ENCODE results near the gene ARHGAP27. TPM values are rescaled to one million over a fixed set of nuclear protein-coding genes. Genes with fewer than 3 reads are reported as not detected.

The ARHGAP27 gene
- total RNA-seq, 2 experiments from 2014 or later, result 55.5 to 56.8 TPM

DNA sequence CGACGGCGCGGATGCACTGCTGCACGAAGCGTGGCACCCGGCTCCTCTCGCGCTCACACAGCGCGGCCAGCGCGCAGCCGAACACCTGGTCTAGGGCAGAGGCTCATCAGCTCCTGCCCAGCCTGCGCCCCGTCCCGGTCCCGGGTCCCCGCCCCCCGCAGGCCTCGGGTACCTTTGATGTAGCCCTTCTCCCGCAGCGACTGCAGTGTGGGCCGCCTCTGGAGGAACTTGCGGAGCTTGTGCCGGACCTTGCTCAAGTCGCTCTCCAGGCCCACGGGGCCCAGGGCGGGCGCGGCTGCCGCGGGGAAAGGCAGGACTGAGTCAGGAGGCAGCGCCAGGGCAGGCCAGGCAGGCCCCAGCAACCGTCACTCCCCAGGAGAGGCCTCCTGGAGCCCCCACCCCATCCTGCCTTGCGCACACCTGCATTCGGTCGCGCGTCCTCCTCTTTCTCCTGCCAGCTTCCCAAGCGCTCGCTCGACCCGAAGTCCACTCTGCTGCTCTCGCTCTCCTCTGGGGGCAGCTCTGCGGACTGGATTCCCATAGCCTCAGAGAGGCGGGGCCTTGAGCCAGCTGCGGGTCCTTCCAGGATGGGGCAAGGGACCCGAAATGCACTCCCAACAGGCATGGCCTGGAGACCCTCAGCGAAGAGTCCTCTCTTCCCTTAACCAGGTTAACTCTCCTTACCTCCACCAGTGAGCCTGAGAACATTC is 36.0 kb downstream of the ARHGAP27 start:
- TF ChIP-seq EZH2phosphoT487 (IDR thresholded peaks at IDR 0.05; ENCODE audit: borderline replicate concordance, low read depth, low read length), result no peak
- H3K9me3 ChIP-seq (ENCODE audit: low read length), result no peaks in the 10 kb centered on the region
- no peak for DNase-seq (ENCODE audit: low spot score)

DNA sequence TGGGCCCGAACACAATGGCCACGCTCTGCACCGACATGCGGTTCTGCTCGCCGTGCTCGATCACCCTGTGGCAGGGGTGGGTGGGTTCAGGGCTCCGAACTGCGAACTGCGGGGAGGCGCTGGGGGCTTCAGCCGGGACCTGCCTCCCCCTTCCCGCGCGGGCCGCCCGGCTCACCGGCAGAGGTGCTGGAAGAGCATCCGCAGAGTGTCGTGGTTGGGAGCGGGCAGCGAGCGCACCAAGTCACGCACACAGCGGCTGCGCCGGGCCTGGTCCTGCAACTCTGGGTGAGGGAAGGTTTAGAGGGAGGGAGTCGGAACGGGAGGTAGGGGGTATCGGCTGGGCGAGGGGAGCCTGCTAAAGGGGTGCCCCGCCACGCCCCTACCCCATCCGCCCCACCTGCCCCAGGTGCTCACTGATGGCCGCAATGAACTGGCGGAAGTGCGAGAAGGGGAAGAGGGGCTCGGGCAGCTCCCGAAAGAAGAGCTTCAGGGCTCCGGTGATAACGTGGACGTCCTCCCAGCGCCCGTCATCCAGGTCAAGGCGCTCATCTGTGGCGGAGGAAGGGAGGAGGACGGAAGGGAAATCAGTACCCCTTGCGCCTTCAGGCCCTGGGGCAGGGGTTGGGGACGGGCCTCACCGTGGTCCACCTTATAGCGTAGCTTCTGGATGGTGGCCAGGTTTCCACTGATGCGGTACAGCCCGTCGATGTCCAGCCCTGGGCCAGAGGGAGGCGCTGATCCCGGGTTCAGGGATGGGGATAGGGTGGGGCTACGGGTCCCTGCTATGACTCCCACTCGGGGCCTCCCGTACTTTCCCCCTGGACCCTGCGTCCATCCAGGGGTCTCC is 36.9 kb downstream of the ARHGAP27 start:
- no TSS peak for BruUV-seq (replicated peaks)
- no peaks in the 10 kb centered on the region for H3K9me2 ChIP-seq (ENCODE audit: insufficient read depth, low read length)
- H3K4me1 ChIP-seq (ENCODE audit: insufficient read depth, low read length, poor library complexity, severe bottlenecking), result peaks cover 4% of the 10 kb centered on the region
- no peak overlapping the region for H3K4me3 ChIP-seq (ENCODE audit: low read depth, low read length, poor library complexity, severe bottlenecking)
- H3K36me3 ChIP-seq (ENCODE audit: insufficient read depth, low read length), result peaks cover 55% of the 10 kb centered on the region
- no peaks in the 10 kb centered on the region for H3K79me2 ChIP-seq (ENCODE audit: insufficient read depth, low read depth, low read length)
- no peaks in the 10 kb centered on the region for H4K20me1 ChIP-seq (ENCODE audit: insufficient read depth, low read length)
- TF ChIP-seq, protein P1, sequence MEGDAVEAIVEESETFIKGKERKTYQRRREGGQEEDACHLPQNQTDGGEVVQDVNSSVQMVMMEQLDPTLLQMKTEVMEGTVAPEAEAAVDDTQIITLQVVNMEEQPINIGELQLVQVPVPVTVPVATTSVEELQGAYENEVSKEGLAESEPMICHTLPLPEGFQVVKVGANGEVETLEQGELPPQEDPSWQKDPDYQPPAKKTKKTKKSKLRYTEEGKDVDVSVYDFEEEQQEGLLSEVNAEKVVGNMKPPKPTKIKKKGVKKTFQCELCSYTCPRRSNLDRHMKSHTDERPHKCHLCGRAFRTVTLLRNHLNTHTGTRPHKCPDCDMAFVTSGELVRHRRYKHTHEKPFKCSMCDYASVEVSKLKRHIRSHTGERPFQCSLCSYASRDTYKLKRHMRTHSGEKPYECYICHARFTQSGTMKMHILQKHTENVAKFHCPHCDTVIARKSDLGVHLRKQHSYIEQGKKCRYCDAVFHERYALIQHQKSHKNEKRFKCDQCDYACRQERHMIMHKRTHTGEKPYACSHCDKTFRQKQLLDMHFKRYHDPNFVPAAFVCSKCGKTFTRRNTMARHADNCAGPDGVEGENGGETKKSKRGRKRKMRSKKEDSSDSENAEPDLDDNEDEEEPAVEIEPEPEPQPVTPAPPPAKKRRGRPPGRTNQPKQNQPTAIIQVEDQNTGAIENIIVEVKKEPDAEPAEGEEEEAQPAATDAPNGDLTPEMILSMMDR (conservative IDR thresholded peaks at IDR 0.05; ENCODE audit: low read length), result no peak
- no peak for TF ChIP-seq EZH2phosphoT487 (IDR thresholded peaks at IDR 0.05; ENCODE audit: borderline replicate concordance, low read depth, low read length)
- ChIA-PET POLR2A (no interaction called here), CTCF (ENCODE audit: unreplicated experiment) (no interaction called here)
- H3K27ac ChIP-seq (ENCODE audit: low read depth, low read length, poor library complexity, severe bottlenecking), result no peak overlapping the region
- intact Hi-C loops (cut with micrococcal nuclease; ENCODE audit: unreplicated experiment), result loop anchor here (2.0 kb wide), 1 partner anchor 31 kb away; no protein-coding TSS in a partner anchor
- H2AFZ ChIP-seq (ENCODE audit: low read length), result no peak overlapping the region
- no peak for DNase-seq (ENCODE audit: low spot score)
- H3K9me3 ChIP-seq (ENCODE audit: low read length), result no peaks in the 10 kb centered on the region
- H3K4me2 ChIP-seq (ENCODE audit: low read length), result no peak overlapping the region

More for the DNA sequence above, 36.0 kb downstream of the ARHGAP27 start:
- intact Hi-C loops (cut with micrococcal nuclease; ENCODE audit: unreplicated experiment), result no loop called here
- Histone ChIP-seq H3K9me2 (ENCODE audit: insufficient read depth, low read length) (no peaks in the 10 kb centered on the region), H3K27ac (ENCODE audit: low read depth, low read length, poor library complexity, severe bottlenecking) (no peak overlapping the region), H4K20me1 (ENCODE audit: insufficient read depth, low read length) (no peaks in the 10 kb centered on the region), H3K4me2 (ENCODE audit: low read length) (no peak overlapping the region), H2AFZ (ENCODE audit: low read length) (no peak overlapping the region), H3K4me1 (ENCODE audit: insufficient read depth, low read length, poor library complexity, severe bottlenecking) (peaks cover 4% of the 10 kb centered on the region), H3K4me3 (ENCODE audit: low read depth, low read length, poor library complexity, severe bottlenecking) (no peak overlapping the region), H3K79me2 (ENCODE audit: insufficient read depth, low read depth, low read length) (no peaks in the 10 kb centered on the region), H3K36me3 (ENCODE audit: insufficient read depth, low read length) (peaks cover 63% of the 10 kb centered on the region)
- POLR2A ChIA-PET, result no interaction called here
- CTCF ChIA-PET (ENCODE audit: unreplicated experiment), result no interaction called here
- BruUV-seq (replicated peaks), result no TSS peak

DNA sequence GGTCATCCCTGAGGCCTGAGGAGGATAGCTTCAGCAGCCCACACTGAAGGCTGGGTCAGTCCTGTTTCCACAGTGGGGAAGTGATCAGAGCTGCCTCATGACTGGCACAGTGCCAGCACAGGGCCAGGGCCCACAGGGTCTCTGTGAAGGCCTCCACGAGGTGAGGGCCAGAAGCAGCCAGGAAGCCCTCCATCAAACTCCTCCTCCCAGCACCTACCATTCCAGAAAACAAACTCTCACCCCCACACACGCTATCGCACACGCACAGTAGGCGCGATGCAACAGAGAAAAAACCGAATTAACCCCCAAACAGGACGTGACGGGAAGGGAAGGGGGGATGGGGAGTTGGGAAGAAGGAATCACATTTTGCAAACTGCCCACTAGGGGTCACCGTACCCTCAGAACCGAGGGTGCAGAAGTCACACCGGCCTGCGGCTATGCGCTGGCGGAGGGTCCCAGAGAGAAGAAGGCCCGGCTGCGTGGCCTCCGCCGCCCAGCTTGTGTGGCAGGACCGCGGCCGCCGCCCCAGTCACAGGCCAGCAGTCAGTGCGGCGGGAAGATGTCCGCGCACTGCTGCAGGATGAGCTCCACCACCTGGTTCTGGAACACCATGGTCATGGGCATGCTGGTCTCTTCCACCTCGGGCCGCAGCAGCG is 37.6 kb downstream of the ARHGAP27 start:
- Histone ChIP-seq H3K79me2 (ENCODE audit: insufficient read depth, low read depth, low read length) (no peaks in the 10 kb centered on the region), H3K4me2 (ENCODE audit: low read length) (no peak overlapping the region), H2AFZ (ENCODE audit: low read length) (no peak overlapping the region), H4K20me1 (ENCODE audit: insufficient read depth, low read length) (no peaks in the 10 kb centered on the region), H3K9me2 (ENCODE audit: insufficient read depth, low read length) (no peaks in the 10 kb centered on the region), H3K36me3 (ENCODE audit: insufficient read depth, low read length) (peaks cover 47% of the 10 kb centered on the region; the same call in 1 of the 2 replicates), H3K9me3 (ENCODE audit: low read length) (no peaks in the 10 kb centered on the region), H3K27ac (ENCODE audit: low read depth, low read length, poor library complexity, severe bottlenecking) (no peak overlapping the region), H3K4me1 (ENCODE audit: insufficient read depth, low read length, poor library complexity, severe bottlenecking) (peaks cover 4% of the 10 kb centered on the region), H3K4me3 (ENCODE audit: low read depth, low read length, poor library complexity, severe bottlenecking) (no peak overlapping the region)
- ChIA-PET POLR2A (no interaction called here), CTCF (ENCODE audit: unreplicated experiment) (no interaction called here)
- DNase-seq (ENCODE audit: low spot score), result peak; percentile 60
- intact Hi-C loops (cut with micrococcal nuclease; ENCODE audit: unreplicated experiment), result loop anchor here (2.0 kb wide), 1 partner anchor 32 kb away; no protein-coding TSS in a partner anchor
- no peak for TF ChIP-seq EZH2phosphoT487 (IDR thresholded peaks at IDR 0.05; ENCODE audit: borderline replicate concordance, low read depth, low read length)
- TF ChIP-seq, protein P1 (conservative IDR thresholded peaks at IDR 0.05; ENCODE audit: low read length), result peak; percentile 84
- no TSS peak for BruUV-seq (replicated peaks)

All from OCI-LY7 (cell line).